ENCODE measurements around the gene SPAG9.
A peak's percentile ranks its signal among the peaks of the same experiment; 100 is the strongest.

The SPAG9 gene

DNA sequence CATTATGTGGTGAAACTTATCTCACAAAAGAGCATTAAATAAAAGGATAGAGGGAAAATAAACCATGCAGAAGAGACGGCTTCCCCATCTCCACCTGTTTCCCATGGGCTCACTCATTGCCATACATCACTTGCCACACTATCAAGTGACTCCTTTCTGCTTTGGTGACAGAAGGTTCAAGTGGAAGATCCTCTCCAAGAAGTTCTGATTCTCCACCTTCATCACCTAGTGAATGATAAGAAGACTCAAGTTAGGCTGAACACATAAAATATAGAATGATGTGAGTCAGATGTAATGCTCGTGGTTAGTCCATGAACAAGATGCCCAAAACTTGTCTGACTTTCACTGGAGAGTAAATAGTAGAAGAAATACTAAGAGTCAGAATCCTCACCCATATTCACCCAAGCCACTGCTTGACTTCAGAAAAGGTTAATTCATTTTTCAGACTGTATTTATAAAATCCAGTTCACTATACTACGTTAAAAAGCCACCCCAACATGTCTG is 154.5 kb downstream of the SPAG9 start:
- peak overlapping the region in 1 of 3 experiments; percentile 34 for H3K27ac Mint-ChIP-seq
- peaks cover 6% of the 10 kb centered on the region for H3K4me1 Mint-ChIP-seq
- TF ChIP-seq, protein P1, sequence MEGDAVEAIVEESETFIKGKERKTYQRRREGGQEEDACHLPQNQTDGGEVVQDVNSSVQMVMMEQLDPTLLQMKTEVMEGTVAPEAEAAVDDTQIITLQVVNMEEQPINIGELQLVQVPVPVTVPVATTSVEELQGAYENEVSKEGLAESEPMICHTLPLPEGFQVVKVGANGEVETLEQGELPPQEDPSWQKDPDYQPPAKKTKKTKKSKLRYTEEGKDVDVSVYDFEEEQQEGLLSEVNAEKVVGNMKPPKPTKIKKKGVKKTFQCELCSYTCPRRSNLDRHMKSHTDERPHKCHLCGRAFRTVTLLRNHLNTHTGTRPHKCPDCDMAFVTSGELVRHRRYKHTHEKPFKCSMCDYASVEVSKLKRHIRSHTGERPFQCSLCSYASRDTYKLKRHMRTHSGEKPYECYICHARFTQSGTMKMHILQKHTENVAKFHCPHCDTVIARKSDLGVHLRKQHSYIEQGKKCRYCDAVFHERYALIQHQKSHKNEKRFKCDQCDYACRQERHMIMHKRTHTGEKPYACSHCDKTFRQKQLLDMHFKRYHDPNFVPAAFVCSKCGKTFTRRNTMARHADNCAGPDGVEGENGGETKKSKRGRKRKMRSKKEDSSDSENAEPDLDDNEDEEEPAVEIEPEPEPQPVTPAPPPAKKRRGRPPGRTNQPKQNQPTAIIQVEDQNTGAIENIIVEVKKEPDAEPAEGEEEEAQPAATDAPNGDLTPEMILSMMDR (IDR thresholded peaks at IDR 0.05; ENCODE audit: unreplicated experiment in 3 of 3): no peak
- H3K4me3 Mint-ChIP-seq: no peak overlapping the region
- peaks cover 57% of the 10 kb centered on the region for H3K36me3 Mint-ChIP-seq (ENCODE audit: low read depth)
- no peaks in the 10 kb centered on the region for H3K9me3 Mint-ChIP-seq
- H3K27me3 Mint-ChIP-seq (ENCODE audit: low read depth): no peaks in the 10 kb centered on the region

DNA sequence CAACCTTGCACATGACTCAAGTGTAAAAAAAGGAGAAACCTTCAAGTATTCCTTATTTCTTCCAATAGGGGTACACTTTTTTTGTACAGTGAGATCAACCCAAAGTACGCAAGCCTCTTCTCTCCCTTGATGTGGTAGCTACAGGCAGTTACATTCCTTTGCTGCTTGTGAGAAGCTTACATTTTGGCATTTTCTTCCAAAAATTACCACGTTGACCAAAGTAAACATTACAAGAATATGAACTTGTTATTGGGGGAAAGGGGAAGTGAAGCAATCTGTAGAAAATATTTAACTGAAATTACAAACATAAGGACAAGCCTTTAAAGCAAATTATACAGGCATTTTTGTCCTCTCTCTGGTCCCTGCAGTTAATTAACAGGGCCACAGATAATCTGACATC is 157.5 kb downstream of the SPAG9 start:
- Mint-ChIP-seq H3K4me1 (peaks cover 8% of the 10 kb centered on the region), H3K36me3 (ENCODE audit: low read depth) (peaks cover 38% of the 10 kb centered on the region), H3K27ac (no peak overlapping the region), H3K4me3 (no peak overlapping the region), H3K27me3 (ENCODE audit: low read depth) (no peaks in the 10 kb centered on the region), H3K9me3 (no peaks in the 10 kb centered on the region)
- TF ChIP-seq, protein P1 (IDR thresholded peaks at IDR 0.05; ENCODE audit: unreplicated experiment in 3 of 3): no peak

DNA sequence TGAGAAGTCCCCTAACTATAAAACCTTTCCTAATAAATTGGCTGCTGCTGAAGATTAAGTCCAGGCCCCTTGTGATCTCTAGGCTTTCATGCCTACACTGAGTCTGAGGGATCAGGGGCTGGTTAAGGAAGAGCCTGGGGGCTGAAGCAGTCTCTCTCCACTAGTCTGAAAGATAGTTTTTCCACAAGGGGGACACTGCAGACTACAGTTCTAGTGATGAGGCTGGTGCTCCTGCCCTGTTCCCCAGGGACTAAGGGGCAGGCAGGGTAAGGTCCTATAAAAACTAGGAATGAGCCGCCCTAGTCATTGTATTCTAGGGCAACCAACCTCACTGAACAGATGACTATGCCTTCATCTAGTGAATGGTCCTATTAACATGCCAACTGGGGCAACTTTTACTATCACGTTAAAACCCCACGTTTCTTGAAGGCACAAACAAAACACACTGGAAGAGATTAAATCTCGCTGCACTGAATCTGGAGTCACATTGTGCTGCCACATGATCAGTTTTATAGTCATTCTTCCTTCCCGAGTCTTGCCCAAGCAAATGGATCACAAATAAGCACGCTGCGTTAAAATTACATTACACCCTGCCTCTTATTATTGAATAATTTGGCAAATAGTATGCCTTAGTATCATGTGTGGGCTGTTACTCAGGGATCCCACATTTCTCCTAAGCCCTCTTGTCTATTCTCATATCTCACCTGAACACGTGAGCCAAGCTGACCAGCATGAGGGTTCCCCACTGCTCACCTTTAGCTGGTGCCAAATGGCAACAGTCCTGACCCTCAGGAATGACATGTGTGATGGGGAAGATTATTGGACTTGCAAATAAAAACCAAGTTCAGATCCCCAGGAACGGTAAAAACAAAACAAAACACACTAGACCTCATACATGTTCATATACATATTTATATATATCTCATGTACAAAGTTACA is 159.1 kb downstream of the SPAG9 start:
- H3K27me3 Mint-ChIP-seq (ENCODE audit: low read depth): no peaks in the 10 kb centered on the region
- TF ChIP-seq, protein P1 (IDR thresholded peaks at IDR 0.05; ENCODE audit: unreplicated experiment in 3 of 3): no peak
- H3K36me3 Mint-ChIP-seq (ENCODE audit: low read depth): peaks cover 34% of the 10 kb centered on the region
- H3K27ac Mint-ChIP-seq: no peak overlapping the region
- no peak overlapping the region for H3K4me3 Mint-ChIP-seq
- H3K9me3 Mint-ChIP-seq: no peaks in the 10 kb centered on the region
- H3K4me1 Mint-ChIP-seq: peaks cover 20% of the 10 kb centered on the region

DNA sequence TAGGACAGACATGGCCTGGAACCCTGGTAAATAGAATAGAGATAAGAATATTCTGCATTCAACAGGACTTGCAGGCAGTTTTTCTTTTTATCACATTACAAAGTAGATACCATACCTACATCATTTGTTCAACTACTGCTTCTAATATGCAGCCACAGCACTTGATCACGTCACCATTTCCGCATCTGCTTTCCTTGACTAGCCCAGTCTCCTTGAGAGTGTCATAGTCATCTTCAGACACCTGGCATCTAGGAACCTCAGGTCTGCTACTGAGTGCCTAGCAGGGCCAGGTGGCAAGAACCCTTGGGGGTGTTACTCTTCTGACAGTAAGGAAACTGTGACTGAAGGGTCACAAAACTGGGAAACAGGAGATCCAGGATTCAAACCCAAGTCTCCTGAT is 161.3 kb downstream of the SPAG9 start:
- Mint-ChIP-seq H3K27ac (no peak overlapping the region), H3K4me1 (peaks cover 36% of the 10 kb centered on the region), H3K27me3 (ENCODE audit: low read depth) (no peaks in the 10 kb centered on the region), H3K9me3 (no peaks in the 10 kb centered on the region), H3K4me3 (no peak overlapping the region), H3K36me3 (ENCODE audit: low read depth) (peaks cover 16% of the 10 kb centered on the region)
- TF ChIP-seq, protein P1 (IDR thresholded peaks at IDR 0.05; ENCODE audit: unreplicated experiment in 3 of 3): no peak

DNA sequence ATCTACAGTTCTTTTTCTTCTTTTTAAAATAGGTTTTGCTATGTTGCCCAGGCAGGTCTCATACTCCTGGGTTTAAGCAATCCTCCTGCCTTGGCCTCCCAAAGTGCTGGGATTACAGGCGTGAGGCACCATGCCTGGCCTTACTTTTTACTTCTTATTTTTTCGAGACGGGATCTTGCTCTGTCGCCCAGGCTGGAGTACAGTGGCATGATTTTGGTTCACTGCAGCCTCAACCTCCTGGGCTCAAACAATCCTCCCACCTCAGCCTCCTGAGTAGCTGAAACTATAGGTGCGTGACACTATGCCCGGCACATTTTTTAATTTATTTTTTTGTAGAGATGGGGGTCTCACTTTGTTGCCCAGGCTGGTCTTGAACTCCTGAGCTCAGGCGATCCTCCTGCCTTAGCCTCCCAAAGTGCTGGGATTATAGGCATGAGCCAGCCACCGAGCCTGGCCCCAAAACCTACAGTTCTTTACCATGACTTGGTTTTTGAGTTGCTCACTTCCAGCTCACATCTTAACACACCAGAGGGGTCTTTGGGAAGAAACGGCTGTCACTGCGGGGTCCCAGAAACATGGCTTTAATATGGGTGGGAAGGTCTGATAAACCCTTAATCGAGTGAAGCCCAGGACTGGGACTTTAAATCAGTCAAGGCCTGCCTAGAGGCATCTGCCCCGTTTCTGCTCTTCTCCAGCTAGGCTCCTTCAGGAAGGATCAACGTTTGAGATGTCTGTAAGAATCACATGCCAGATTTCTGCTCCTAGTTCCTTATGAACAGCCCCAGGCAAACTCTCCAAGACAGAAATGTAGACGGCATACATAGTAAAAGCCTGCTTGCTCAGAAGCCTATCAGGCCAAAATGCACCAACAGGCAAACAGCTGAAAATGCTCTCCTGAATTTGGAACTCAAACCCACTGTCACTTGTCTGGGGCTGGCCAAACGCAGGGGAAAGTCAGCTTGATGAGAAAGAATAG is 162.8 kb downstream of the SPAG9 start:
- Mint-ChIP-seq H3K4me3 (no peak overlapping the region), H3K4me1 (peaks cover 51% of the 10 kb centered on the region), H3K36me3 (ENCODE audit: low read depth) (peaks cover 7% of the 10 kb centered on the region), H3K27me3 (ENCODE audit: low read depth) (no peaks in the 10 kb centered on the region), H3K9me3 (no peaks in the 10 kb centered on the region), H3K27ac (peak overlapping the region; percentile 43 to 71 (median 59))
- TF ChIP-seq, protein P1 (IDR thresholded peaks at IDR 0.05; ENCODE audit: unreplicated experiment in 3 of 3): no peak

All from nephron (organoid).